HG03159 (cell line): Measurements from ENCODE around the gene TRIM32.
A peak's percentile ranks its signal among the peaks of the same experiment; 100 is the strongest.
"Not testable (repeated sequence)": the region's sequence is repeated elsewhere in the genome, so short reads cannot be mapped to it uniquely, and the experiment has no call there.

Experiments
- ATAC-seq: cut with Tn5 transposase; IDR thresholded peaks from one replicate; pipeline ENCODE4 v1.9.1; 2021; ENCODE audit warnings: mild to moderate bottlenecking, moderate library complexity; ENCODE audit not compliant: unreplicated experiment

TRIM32 gene

GRCh38 chr9:116674210-116674980, 12.7 kb upstream of the TRIM32 start:
- no peak for ATAC-seq

- ATAC-seq = no peak
Measured at GRCh38 chr9:116683535-116683934, 3.6 kb upstream of the TRIM32 start.

GRCh38 chr9:116685166-116685565, 1.9 kb upstream of the TRIM32 start:
- ATAC-seq = no peak

GRCh38 chr9:116686135-116686534, 970 bp upstream of the TRIM32 start:
- no peak for ATAC-seq

GRCh38 chr9:116686693-116687073, 422 bp upstream of the TRIM32 start:
- ATAC-seq = peak; percentile 46

GRCh38 chr9:116687754-116688135, 640 bp downstream of the TRIM32 start:
- peak; percentile 8 for ATAC-seq

GRCh38 chr9:116688806-116689485, 1.8 kb downstream of the TRIM32 start:
- ATAC-seq = no peak

GRCh38 chr9:116689486-116690032, 2.5 kb downstream of the TRIM32 start:
- no peak for ATAC-seq

GRCh38 chr9:116690805-116691204, 3.7 kb downstream of the TRIM32 start:
- not testable (repeated sequence) for ATAC-seq

- ATAC-seq = no peak
Measured at GRCh38 chr9:116691607-116692006, 4.5 kb downstream of the TRIM32 start.

GRCh38 chr9:116692616-116693015, 5.5 kb downstream of the TRIM32 start:
- no peak for ATAC-seq

GRCh38 chr9:116693233-116693731, 6.2 kb downstream of the TRIM32 start:
- no peak for ATAC-seq

GRCh38 chr9:116694785-116695291, 7.7 kb downstream of the TRIM32 start:
- no peak for ATAC-seq

- ATAC-seq = no peak
Measured at GRCh38 chr9:116695438-116695837, 8.3 kb downstream of the TRIM32 start.

- no peak for ATAC-seq
Measured at GRCh38 chr9:116697362-116697761, 10.3 kb downstream of the TRIM32 start.

- ATAC-seq = no peak
Measured at GRCh38 chr9:116697887-116698286, 10.8 kb downstream of the TRIM32 start.

- ATAC-seq = no peak
Measured at GRCh38 chr9:116700279-116700678, 13.2 kb downstream of the TRIM32 start.

- ATAC-seq = no peak
Measured at GRCh38 chr9:116700882-116701865, 14.1 kb downstream of the TRIM32 start.

GRCh38 chr9:116701940-116702642, 15.0 kb downstream of the TRIM32 start:
- no peak for ATAC-seq

GRCh38 chr9:116703634-116704033, 16.5 kb downstream of the TRIM32 start:
- no peak for ATAC-seq
